GM23248 (cell line): ENCODE data around the gene KDM4B.

Experiments used
- EZH2 ChIP-seq: fragments of 200-600 bp; sonication (generic); IDR thresholded peaks from 2 replicates; pipeline ENCODE4 v1.6.1; 2018; ENCODE audit warnings: antibody characterized with exemption, mild to moderate bottlenecking; ENCODE audit not compliant: insufficient read depth, poor library complexity, severe bottlenecking
- EZH2phosphoT487 ChIP-seq: fragments of 200-600 bp; sonication (generic); IDR thresholded peaks from 2 replicates; pipeline ENCODE4 v1.6.1; 2018; ENCODE audit warnings: antibody characterized with exemption, moderate library complexity, mild to moderate bottlenecking, low read depth; ENCODE audit not compliant: insufficient read depth

DNA sequence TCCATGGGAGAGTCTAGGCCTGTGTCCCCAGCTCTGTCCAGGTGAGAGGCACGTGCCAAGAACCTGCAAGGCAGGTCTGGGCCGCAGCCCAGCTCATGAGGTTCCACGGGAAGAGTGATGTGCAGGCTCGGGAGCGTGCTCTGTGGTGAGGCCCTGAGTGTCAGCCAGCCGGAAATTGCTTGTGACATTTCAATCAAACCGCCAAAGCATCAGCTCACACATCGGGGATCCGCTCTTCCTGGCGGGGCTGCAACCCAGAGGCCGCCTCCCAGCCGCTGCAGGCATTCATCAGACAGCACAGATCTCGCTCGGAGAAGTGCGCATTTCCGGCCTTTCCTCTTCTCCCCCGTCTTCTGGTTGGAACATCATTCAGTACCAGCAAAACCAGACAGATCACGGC is 109.3 kb downstream of the KDM4B start:
- TF ChIP-seq EZH2, result no peak
- TF ChIP-seq EZH2phosphoT487, result no peak
